DND-41 (cell line): ENCODE results near the gene ZFAND5.

Experiments used
- ATAC-seq: fragments of 200-7000 bp; cut with Tn5 transposase; 3 replicates; pipeline ENCODE4 v1.9.1; 2021; ENCODE audit warnings: low read depth; ENCODE audit not compliant: insufficient read depth
- DNase-seq: peaks from one replicate; pipeline ENCODE4 v3.0.0-alpha.2; 2020
- H2AFZ ChIP-seq: 2 replicates; pipeline ENCODE4 v1.6.0; 2012; ENCODE audit warnings: low read depth, low read length
- H3K27ac ChIP-seq: 2 replicates; pipeline ENCODE4 v1.5.1; 2012; ENCODE audit warnings: low read length, inconsistent platforms
- H3K27me3 ChIP-seq: fragments of 200-600 bp; sonication (generic); 2 replicates; pipeline ENCODE4 v1.6.0; 2012; ENCODE audit warnings: low read length, mild to moderate bottlenecking, inconsistent platforms; ENCODE audit not compliant: insufficient read depth, poor library complexity
- H3K36me3 ChIP-seq: 2 replicates; pipeline ENCODE4 v1.5.1; 2012; ENCODE audit warnings: low read length, inconsistent platforms; ENCODE audit not compliant: insufficient read depth
- H3K4me1 ChIP-seq: 2 replicates; pipeline ENCODE4 v1.5.1; 2012; ENCODE audit warnings: mild to moderate bottlenecking, low read length; ENCODE audit not compliant: insufficient read depth
- H3K4me2 ChIP-seq: 2 replicates; pipeline ENCODE4 v1.6.0; 2012; ENCODE audit warnings: mild to moderate bottlenecking, moderate library complexity, low read length, inconsistent platforms; ENCODE audit not compliant: insufficient read depth
- H3K4me3 ChIP-seq, 2 experiments: fragments of 200-600 bp in 1 of 2; shearing (Covaris generic) in 1 of 2; 2 replicates each; pipeline ENCODE4 v1.5.1; 2012 to 2016; ENCODE audit warnings: inconsistent platforms in 2 of 2, low read length in 2 of 2, mild to moderate bottlenecking in 2 of 2, low read depth in 1 of 2, moderate library complexity in 1 of 2
- H3K79me2 ChIP-seq: 2 replicates; pipeline ENCODE4 v1.6.0; 2012; ENCODE audit warnings: low read length, inconsistent platforms; ENCODE audit not compliant: insufficient read depth
- H3K9ac ChIP-seq: 2 replicates; pipeline ENCODE4 v1.6.0; 2012; ENCODE audit warnings: low read depth, mild to moderate bottlenecking, inconsistent platforms, low read length, moderate library complexity
- H3K9me3 ChIP-seq: 2 replicates; pipeline ENCODE4 v1.5.1; 2012; ENCODE audit warnings: low read length, moderate library complexity, mild to moderate bottlenecking, inconsistent platforms; ENCODE audit not compliant: insufficient read depth, severe bottlenecking
- H4K20me1 ChIP-seq: 2 replicates; pipeline ENCODE4 v1.6.0; 2012; ENCODE audit warnings: low read length; ENCODE audit not compliant: insufficient read depth
- CTCF ChIP-seq: IDR thresholded peaks from 2 replicates; pipeline ENCODE4 v1.5.1; 2012; ENCODE audit warnings: borderline replicate concordance, low read length, moderate library complexity, mild to moderate bottlenecking; ENCODE audit not compliant: poor library complexity, severe bottlenecking; ENCODE audit errors: extremely low read depth
- EZH2 ChIP-seq: IDR thresholded peaks from 3 replicates; pipeline ENCODE4 v1.6.1; 2012; ENCODE audit warnings: borderline replicate concordance, low read depth, mild to moderate bottlenecking, moderate library complexity, low read length, inconsistent platforms; ENCODE audit not compliant: severe bottlenecking

ZFAND5 gene

GRCh38 chr9:72333197-72333596, 31.8 kb downstream of the ZFAND5 start:
- Histone ChIP-seq H3K27ac (no peak overlapping the region), H2AFZ (no peak overlapping the region), H3K9me3 (no peaks in the 10 kb centered on the region), H3K27me3 (peaks cover 5% of the 10 kb centered on the region), H4K20me1 (no peaks in the 10 kb centered on the region), H3K4me2 (no peak overlapping the region), H3K9ac (no peak overlapping the region), H3K36me3 (no peaks in the 10 kb centered on the region), H3K4me3 (no peak overlapping the region), H3K79me2 (no peaks in the 10 kb centered on the region), H3K4me1 (no peaks in the 10 kb centered on the region)
- DNase-seq, result no peak
- TF ChIP-seq EZH2 (no peak), CTCF (no peak)
- ATAC-seq, result no peak

- Histone ChIP-seq H4K20me1 (no peaks in the 10 kb centered on the region), H3K4me3 (no peak overlapping the region), H3K27me3 (peaks cover 5% of the 10 kb centered on the region), H3K4me2 (no peak overlapping the region), H3K27ac (no peak overlapping the region), H3K9me3 (no peaks in the 10 kb centered on the region), H3K36me3 (no peaks in the 10 kb centered on the region), H3K79me2 (no peaks in the 10 kb centered on the region), H3K4me1 (no peaks in the 10 kb centered on the region), H3K9ac (no peak overlapping the region), H2AFZ (no peak overlapping the region)
- DNase-seq (no peak), ATAC-seq (no peak)
- TF ChIP-seq CTCF (no peak), EZH2 (no peak)
These were observed 32.7 kb downstream of the ZFAND5 start for GRCh38 chr9:72332351-72332750.

GRCh38 chr9:72327631-72328030, 37.4 kb downstream of the ZFAND5 start:
- H3K79me2 ChIP-seq, result no peaks in the 10 kb centered on the region
- ATAC-seq, result no peak

More at GRCh38 chr9:72327631-72328030, 37.4 kb downstream of the ZFAND5 start:
- H4K20me1 ChIP-seq, result no peaks in the 10 kb centered on the region
- no peak overlapping the region for H3K4me3 ChIP-seq
- no peak overlapping the region for H2AFZ ChIP-seq
- H3K36me3 ChIP-seq, result no peaks in the 10 kb centered on the region
- no peaks in the 10 kb centered on the region for H3K9me3 ChIP-seq
- no peak overlapping the region for H3K27ac ChIP-seq
- TF ChIP-seq EZH2 (no peak), CTCF (no peak)
- H3K4me2 ChIP-seq, result no peak overlapping the region
- no peak overlapping the region for H3K9ac ChIP-seq
- DNase-seq, result no peak
- no peaks in the 10 kb centered on the region for H3K4me1 ChIP-seq
- H3K27me3 ChIP-seq, result peaks cover 5% of the 10 kb centered on the region
